HEK293 (cell line): ENCODE data around the gene RGS12.

ENCODE experiments used
- CTCF ChIA-PET: fragments of 350-600 bp; formaldehyde crosslinking; extraction: SDS; loops from one replicate; lab custom pipeline; 2021; ENCODE audit warnings: antibody characterized with exemption; lab: Yijun Ruan, JAX
- POLR2A ChIA-PET: fragments of 300-600 bp; formaldehyde crosslinking; extraction: SDS; loops from one replicate; lab custom pipeline; 2020; ENCODE audit warnings: antibody characterized with exemption, inconsistent platforms; lab: Yijun Ruan, JAX
- H3K27ac ChIP-seq: fragments of 200-500 bp; sonication (Bioruptor generic); 2 replicates; pipeline ENCODE4 v1.5.1; 2014; ENCODE audit warnings: low read depth, low read length, control low read depth, inconsistent platforms; ENCODE audit errors: extremely low read depth
- H3K36me3 ChIP-seq, 2 experiments: fragments of 200-500 bp in 1 of 2; sonication (Bioruptor generic) in 1 of 2; 1 replicate in 1 of 2; 2 replicates in 1 of 2; pipeline ENCODE4 v1.5.1; 2014 to 2017; ENCODE audit warnings: inconsistent platforms in 2 of 2, low read length in 2 of 2; ENCODE audit not compliant: control insufficient read depth in 2 of 2, insufficient read depth in 1 of 2
- H3K4me1 ChIP-seq: fragments of 200-500 bp; sonication (Bioruptor generic); 2 replicates; pipeline ENCODE4 v1.5.1; 2014; ENCODE audit warnings: mild to moderate bottlenecking, low read length, inconsistent platforms; ENCODE audit not compliant: control insufficient read depth, insufficient read depth
- H3K4me3 ChIP-seq: 2 replicates; pipeline ENCODE4 v1.5.1; 2011; ENCODE audit warnings: low read depth, mild to moderate bottlenecking, control low read depth, low read length, moderate library complexity
- H3K9me3 ChIP-seq: fragments of 200-500 bp; sonication (Bioruptor generic); 2 replicates; pipeline ENCODE4 v1.5.1; 2014; ENCODE audit warnings: low read depth, low read length, inconsistent platforms; ENCODE audit not compliant: control insufficient read depth, insufficient read depth
- BCL11B ChIP-seq: fragments of 450-650 bp; formaldehyde crosslinking; IDR thresholded peaks from 2 replicates; pipeline ENCODE4 v1.5.1; 2016; ENCODE audit warnings: low read depth, missing biosample characterization, missing genetic modification characterization
- HOXC10 ChIP-seq: sonication (generic); formaldehyde crosslinking; IDR thresholded peaks from 2 replicates; pipeline ENCODE4 v1.8.1; 2023; ENCODE audit warnings: mild to moderate bottlenecking, missing genetic modification reagents
- INSM2 ChIP-seq: fragments of 450-650 bp; formaldehyde crosslinking; IDR thresholded peaks from 2 replicates; pipeline ENCODE4 v1.5.1; 2016; ENCODE audit warnings: missing biosample characterization, missing genetic modification characterization
- PRDM4 ChIP-seq: fragments of 450-650 bp; formaldehyde crosslinking; IDR thresholded peaks from 2 replicates; pipeline ENCODE4 v1.5.1; 2017; ENCODE audit warnings: missing biosample characterization, missing genetic modification characterization
- RBAK ChIP-seq: fragments of 450-650 bp; formaldehyde crosslinking; IDR thresholded peaks from 2 replicates; pipeline ENCODE4 v1.5.1; 2016; ENCODE audit warnings: missing biosample characterization, missing genetic modification characterization
- REPIN1 ChIP-seq: fragments of 450-650 bp; formaldehyde crosslinking; IDR thresholded peaks from 2 replicates; pipeline ENCODE4 v1.5.1; 2017; ENCODE audit warnings: missing biosample characterization, missing genetic modification characterization, low read depth
- ZBTB48 ChIP-seq: fragments of 450-650 bp; formaldehyde crosslinking; IDR thresholded peaks from 2 replicates; pipeline ENCODE4 v1.5.1; 2016; ENCODE audit warnings: missing biosample characterization, missing genetic modification characterization
- ZFP41 ChIP-seq: fragments of 450-650 bp; formaldehyde crosslinking; IDR thresholded peaks from 2 replicates; pipeline ENCODE4 v1.5.1; 2016; ENCODE audit warnings: missing biosample characterization, missing genetic modification characterization, borderline replicate concordance
- ZNF114 ChIP-seq: fragments of 450-650 bp; formaldehyde crosslinking; IDR thresholded peaks from 2 replicates; pipeline ENCODE4 v1.5.0; 2017; ENCODE audit warnings: missing biosample characterization, missing genetic modification characterization
- ZNF138 ChIP-seq: fragments of 450-650 bp; formaldehyde crosslinking; IDR thresholded peaks from 2 replicates; pipeline ENCODE4 v1.5.1; 2016; ENCODE audit warnings: missing biosample characterization, missing genetic modification characterization, borderline replicate concordance
- ZNF266 ChIP-seq: fragments of 450-650 bp; formaldehyde crosslinking; IDR thresholded peaks from 2 replicates; pipeline ENCODE4 v1.5.1; 2016; ENCODE audit warnings: missing biosample characterization, missing genetic modification characterization, low read depth
- ZNF280C ChIP-seq: fragments of 450-650 bp; formaldehyde crosslinking; IDR thresholded peaks from 2 replicates; pipeline ENCODE4 v1.5.1; 2016; ENCODE audit warnings: missing biosample characterization, missing genetic modification characterization
- ZNF350 ChIP-seq: fragments of 450-650 bp; formaldehyde crosslinking; IDR thresholded peaks from 2 replicates; pipeline ENCODE4 v1.5.0; 2017; ENCODE audit warnings: missing biosample characterization, mild to moderate bottlenecking, missing genetic modification characterization
- ZNF398 ChIP-seq: fragments of 450-650 bp; formaldehyde crosslinking; IDR thresholded peaks from 2 replicates; pipeline ENCODE4 v1.5.1; 2017; ENCODE audit warnings: missing biosample characterization, missing genetic modification characterization
- ZNF580 ChIP-seq: fragments of 450-650 bp; formaldehyde crosslinking; IDR thresholded peaks from 2 replicates; pipeline ENCODE4 v1.5.1; 2016; ENCODE audit warnings: missing biosample characterization, missing genetic modification characterization
- ZNF624 ChIP-seq: fragments of 450-650 bp; formaldehyde crosslinking; IDR thresholded peaks from 2 replicates; pipeline ENCODE4 v1.5.1; 2017; ENCODE audit warnings: missing biosample characterization, missing genetic modification characterization
- ZNF677 ChIP-seq: fragments of 450-650 bp; IDR thresholded peaks from 2 replicates; pipeline ENCODE4 v1.5.0; 2018; ENCODE audit warnings: missing biosample characterization, mild to moderate bottlenecking, missing genetic modification characterization, moderate library complexity
- ZNF692 ChIP-seq: fragments of 450-650 bp; formaldehyde crosslinking; IDR thresholded peaks from 2 replicates; pipeline ENCODE4 v1.5.1; 2016; ENCODE audit warnings: missing biosample characterization, missing genetic modification characterization
- ZSCAN5A ChIP-seq: fragments of 450-650 bp; formaldehyde crosslinking; IDR thresholded peaks from 2 replicates; pipeline ENCODE4 v1.5.1; 2016; ENCODE audit warnings: missing biosample characterization, missing genetic modification characterization
- ZXDB ChIP-seq: fragments of 450-650 bp; formaldehyde crosslinking; IDR thresholded peaks from 2 replicates; pipeline ENCODE4 v1.5.1; 2016; ENCODE audit warnings: missing biosample characterization, missing genetic modification characterization

RGS12 gene

GRCh38 chr4:3244747-3245146 is 48.1 kb upstream of the RGS12 start:
- H3K27ac ChIP-seq, result no peak overlapping the region
- CTCF ChIA-PET, result no interaction called here
- H3K9me3 ChIP-seq, result no peaks in the 10 kb centered on the region
- TF ChIP-seq ZNF692 (tag by site-specific recombination) (no peak), ZFP41 (no peak), ZNF677 (tag by site-specific recombination) (no peak), INSM2 (no peak), BCL11B (tag by site-specific recombination) (no peak), ZNF580 (tag by site-specific recombination) (no peak), ZNF398 (tag by site-specific recombination) (no peak), ZNF266 (tag by site-specific recombination) (no peak), ZNF624 (tag by site-specific recombination) (no peak), ZBTB48 (tag by site-specific recombination) (no peak), ZNF114 (no peak), PRDM4 (tag by site-specific recombination) (no peak), ZSCAN5A (tag by site-specific recombination) (no peak), REPIN1 (no peak), HOXC10 (CRISPR knock-in tag) (no peak), ZNF280C (tag by site-specific recombination) (no peak), RBAK (tag by site-specific recombination) (no peak), ZNF350 (tag by site-specific recombination) (no peak), ZNF138 (no peak), ZXDB (no peak)
- TF ChIP-seq, all 188 proteins: peak for 0
- Histone ChIP-seq H3K36me3 (peaks cover 0 to 36% of the 10 kb centered on the region in 2 experiments; a peak in 1 of 3 replicates), H3K4me1 (no peaks in the 10 kb centered on the region), H3K4me3 (no peak overlapping the region)
- POLR2A ChIA-PET, result no interaction called here
